ENCODE results near the gene MLEC.

The MLEC gene

DNA sequence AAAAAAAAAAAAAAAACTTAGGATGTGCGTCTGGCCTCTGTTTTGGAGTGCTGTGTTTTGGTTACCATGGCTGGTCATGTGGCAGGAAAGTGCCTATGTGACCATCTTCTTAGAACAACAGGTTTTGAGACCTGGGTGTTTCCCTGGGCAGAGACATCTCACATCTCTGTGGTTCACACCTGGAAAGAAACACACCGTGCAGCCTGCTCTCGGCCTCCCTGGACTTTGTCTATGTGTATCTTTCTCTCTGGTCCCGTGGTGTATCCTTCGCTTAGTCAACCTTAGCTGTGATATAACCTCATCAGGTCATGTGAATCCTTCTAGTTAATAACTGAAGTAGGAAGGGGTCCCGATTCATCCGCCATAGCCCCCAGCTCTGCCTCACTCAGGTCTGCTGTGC is 61.3 kb downstream of the MLEC start:
- no peak for DNase-seq

DNA sequence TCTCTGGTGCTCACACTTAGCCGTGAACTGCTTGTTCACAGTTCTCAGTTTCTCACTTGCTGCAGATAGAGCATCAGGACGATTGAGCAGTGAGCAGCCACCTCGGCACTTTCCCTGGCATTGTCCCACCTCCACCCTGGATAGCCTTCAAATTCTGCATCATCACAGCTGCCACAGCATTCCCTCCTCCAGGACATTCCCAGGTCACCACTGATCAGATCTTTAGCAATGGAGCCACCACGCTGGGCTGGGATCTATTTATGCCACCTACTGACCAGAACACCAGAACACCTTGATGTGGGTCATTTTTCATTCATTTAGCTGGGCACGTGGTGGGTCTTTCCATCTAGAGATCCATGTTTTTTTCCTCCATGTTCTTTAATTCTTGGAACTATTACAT is 62.3 kb downstream of the MLEC start:
- no peak for DNase-seq

GRCh38 chr12:120750806-120751205 is 63.9 kb downstream of the MLEC start:
- no peak for DNase-seq

DNA sequence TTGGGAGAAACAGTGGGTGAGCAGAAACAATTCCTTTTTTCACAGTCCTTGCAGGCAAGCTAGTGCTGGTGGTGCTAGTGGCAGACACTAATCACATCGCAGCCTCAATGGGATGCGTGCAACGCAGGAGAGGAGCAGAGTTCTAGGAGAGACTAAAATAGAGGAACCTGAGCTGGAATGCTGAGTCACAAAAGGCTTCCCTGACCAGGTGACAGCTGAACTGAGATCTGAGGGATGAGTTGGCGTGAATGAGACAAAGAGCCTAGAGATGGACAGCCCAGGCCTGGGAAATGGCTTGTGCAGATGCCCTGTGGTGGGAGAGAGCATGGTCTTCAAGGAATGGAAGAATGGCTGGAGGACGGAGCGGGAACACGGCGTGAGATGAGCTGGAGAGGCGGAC is 64.4 kb downstream of the MLEC start:
- DNase-seq, result no peak
